GM08714 (cell line): ENCODE results near the gene MXD3.
"Not testable (repeated sequence)": the region's sequence is repeated elsewhere in the genome, so short reads cannot be mapped to it uniquely, and the experiment has no call there.

ENCODE experiments used
- H3K4me3 ChIP-seq: fragments of 200-500 bp; sonication (Bioruptor generic); 2 replicates; pipeline ENCODE4 v1.5.1; 2014; ENCODE audit warnings: mild to moderate bottlenecking, low read length, inconsistent platforms
- ZNF274 ChIP-seq: IDR thresholded peaks from 2 replicates; pipeline ENCODE4 v1.6.1; 2012; ENCODE audit warnings: mild to moderate bottlenecking, low read depth, low read length

Gene MXD3

DNA sequence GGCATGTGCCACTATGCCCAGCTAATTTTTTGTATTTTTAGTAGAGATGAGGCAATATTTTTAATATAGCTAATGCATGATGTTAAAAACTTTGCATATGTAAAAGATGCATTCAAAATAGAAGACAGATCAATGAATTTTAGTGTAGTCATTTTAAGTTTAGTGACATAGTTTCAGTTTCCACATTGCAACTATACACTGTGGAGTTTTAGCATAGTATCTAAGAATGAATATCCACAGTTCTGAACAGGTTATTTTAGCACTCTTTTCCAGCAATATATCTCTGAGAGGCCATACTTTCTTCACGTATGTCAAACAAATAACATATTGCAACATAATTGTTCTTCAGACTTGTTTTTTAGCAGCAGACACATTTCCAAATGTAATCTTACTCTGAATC is 47.5 kb downstream of the MXD3 start:
- H3K4me3 ChIP-seq: no peak overlapping the region
- TF ChIP-seq ZNF274: no peak

DNA sequence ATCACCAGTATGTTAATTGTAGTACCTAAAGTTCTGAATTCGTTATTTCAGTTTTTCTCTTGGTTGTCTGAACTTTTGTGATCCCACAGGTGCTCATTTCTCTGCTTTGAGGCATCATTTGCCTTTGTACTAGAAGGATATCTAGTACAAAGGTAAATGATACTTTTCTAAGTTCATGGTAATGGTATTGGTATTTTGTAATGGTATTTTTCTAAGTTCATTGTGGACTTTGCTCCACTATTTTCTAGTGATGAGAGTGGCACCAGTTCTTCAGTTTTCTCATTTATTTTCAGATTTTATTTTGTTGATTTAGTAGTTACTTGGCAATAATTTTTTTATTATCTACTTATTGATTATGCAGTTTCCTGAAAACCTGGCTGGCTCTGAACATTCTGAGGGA is 50.2 kb downstream of the MXD3 start:
- no peak overlapping the region for H3K4me3 ChIP-seq
- no peak for TF ChIP-seq ZNF274

DNA sequence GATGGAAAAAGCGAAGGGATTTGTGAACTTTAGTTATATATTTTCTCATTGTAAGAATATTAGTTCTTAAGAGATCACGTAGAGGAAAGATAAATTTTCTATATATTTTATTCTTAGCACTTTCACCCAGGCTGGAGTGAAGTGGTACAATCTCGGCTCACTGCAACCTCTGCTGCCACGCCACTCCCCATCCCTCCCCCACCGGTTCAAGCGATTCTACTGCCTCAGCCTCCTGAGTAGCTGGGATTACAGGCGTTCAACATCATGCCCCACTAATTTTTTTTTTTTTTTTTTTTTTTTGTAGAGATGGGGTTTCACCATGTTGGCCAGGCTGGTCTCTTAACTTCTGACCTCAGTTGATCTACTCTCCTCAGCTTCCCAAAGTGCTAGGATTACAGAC is 50.7 kb downstream of the MXD3 start:
- H3K4me3 ChIP-seq: no peak overlapping the region
- no peak for TF ChIP-seq ZNF274

DNA sequence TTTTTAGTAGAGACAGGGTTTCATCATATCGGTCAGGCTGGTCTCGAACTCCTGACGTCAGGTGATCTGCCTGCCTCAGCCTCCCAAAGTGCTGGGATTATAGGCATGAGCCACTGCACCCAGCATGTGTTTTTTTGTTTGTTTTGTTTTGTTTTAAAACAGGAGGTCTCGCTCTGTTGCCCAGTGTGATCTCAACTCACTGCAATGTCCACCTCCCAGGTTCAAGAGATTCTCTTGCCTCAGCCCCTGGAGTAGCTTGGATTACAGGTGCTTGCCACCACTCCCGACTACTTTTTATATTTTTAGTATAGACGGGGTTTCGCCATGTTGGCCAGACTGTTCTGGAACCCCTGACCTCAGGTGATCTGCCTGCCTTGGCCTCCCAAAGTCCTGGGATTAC is 53.0 kb downstream of the MXD3 start:
- H3K4me3 ChIP-seq: not testable (repeated sequence)
